HG03558 (cell line): Measurements from ENCODE around the gene CDH23.

Experiments used
- ATAC-seq: cut with Tn5 transposase; IDR thresholded peaks from one replicate; pipeline ENCODE4 v1.9.1; 2021; ENCODE audit warnings: moderate number of reproducible peaks; ENCODE audit not compliant: unreplicated experiment; ENCODE audit errors: extremely low read depth

The CDH23 gene

DNA sequence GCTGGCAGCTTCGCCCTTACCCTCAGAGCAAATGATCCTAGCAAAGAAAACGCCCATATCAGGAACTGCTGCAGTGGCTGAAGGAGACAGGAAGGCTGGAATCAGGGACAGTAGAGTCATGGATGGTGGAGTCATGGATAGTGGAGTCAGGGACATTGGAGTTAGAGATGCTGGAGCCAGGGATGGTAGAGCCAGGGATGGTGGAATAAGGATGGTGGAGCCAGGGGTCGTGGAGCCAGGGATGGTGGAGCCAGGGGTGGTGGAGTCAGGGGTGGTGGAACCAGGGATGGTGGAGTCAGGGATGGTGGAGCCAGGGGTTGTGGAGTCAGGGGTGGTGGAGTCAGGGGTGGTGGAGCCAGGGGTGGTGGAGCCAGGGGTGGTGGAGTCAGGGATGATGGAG, 291.5 kb downstream of the CDH23 start:
- no peak for ATAC-seq

- ATAC-seq, result no peak
Observed at GRCh38 chr10:71690094-71690720, 293.5 kb downstream of the CDH23 start.

DNA sequence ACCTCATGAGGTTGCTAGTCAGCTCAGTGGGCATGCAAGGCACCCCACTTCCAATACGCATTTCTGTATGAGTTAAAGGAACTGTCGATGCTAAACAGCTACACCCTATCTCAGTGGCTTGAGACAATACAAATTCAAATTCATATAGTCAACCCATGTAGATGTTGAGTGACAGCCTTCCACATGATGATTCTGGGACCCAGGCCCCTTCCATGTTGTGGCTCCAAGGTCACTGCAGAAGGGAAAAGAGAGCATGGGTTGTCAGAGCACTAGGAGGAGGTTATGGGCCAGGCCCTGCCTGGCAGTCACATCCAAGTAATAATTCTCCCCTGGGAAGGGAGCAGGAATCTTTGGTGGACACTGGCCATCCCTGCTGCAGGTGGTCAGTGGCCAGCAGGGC, 294.7 kb downstream of the CDH23 start:
- no peak for ATAC-seq

GRCh38 chr10:71692598-71693306, 296.0 kb downstream of the CDH23 start:
- ATAC-seq, result no peak

- no peak for ATAC-seq
Observed at GRCh38 chr10:71693377-71693776, 296.7 kb downstream of the CDH23 start.

- no peak for ATAC-seq
Observed at GRCh38 chr10:71694039-71694501, 297.4 kb downstream of the CDH23 start.

DNA sequence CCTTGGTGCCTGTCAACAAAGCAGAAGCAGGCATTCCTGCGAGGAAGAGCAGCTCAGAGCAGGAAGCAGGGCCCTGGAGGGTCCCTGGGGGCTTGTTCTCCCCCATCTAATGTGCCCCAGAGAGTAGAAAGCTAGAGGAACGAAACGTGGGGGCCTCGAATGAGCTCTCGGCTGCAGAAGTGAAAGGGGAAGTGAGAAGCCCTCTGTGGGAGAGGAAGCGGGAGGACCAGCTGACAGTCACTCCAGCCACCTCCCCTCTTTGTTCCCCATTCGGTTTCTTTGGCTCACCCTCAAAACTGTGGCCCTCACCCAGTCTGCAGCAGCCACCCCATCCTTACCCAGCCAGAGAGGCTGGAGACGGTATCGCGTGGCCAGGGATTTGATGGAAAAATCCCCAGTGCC, 297.8 kb downstream of the CDH23 start:
- ATAC-seq, result peak; percentile 61

GRCh38 chr10:71695502-71696476, 299.1 kb downstream of the CDH23 start:
- no peak for ATAC-seq

- no peak for ATAC-seq
Observed at GRCh38 chr10:71696628-71697326, 300.1 kb downstream of the CDH23 start.

GRCh38 chr10:71697938-71698709, 301.4 kb downstream of the CDH23 start:
- no peak for ATAC-seq

GRCh38 chr10:71698737-71699136, 302.0 kb downstream of the CDH23 start:
- ATAC-seq, result no peak

DNA sequence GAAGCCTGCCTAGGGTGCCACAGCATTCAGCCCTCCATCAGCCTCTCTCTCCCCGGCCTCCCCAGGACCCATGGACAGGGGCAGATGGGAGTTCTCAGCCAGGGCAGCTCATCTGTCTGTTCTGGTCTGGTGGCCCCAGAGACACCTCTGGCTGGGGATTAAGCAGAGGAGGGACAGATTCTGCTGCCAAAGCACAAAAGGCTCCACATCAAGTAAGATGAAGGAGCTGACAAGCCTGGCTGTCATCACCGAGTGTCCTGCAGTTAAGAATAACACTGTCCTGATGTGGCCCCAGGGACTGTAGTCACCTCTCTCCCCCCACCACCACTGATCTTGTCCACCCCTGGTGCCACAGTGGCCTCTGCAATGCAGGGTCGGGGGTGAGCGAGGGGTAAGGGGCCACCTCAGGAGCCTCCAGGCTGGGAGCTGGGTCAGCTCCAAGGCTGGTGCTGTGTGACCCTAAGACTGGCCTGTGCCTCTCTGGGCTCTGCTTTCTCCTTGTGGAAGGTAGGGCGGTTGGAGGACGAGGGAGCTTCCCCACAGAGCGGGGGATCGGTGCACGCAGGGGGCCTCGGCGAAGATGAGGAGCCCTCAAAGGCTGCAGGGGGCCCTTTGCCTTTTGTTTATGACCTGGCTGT, 304.1 kb downstream of the CDH23 start:
- ATAC-seq, result no peak

- ATAC-seq, result no peak
Observed at GRCh38 chr10:71701496-71702132, 304.9 kb downstream of the CDH23 start.

GRCh38 chr10:71703577-71703976, 306.9 kb downstream of the CDH23 start:
- no peak for ATAC-seq

GRCh38 chr10:71704816-71705215, 308.1 kb downstream of the CDH23 start:
- ATAC-seq, result no peak

DNA sequence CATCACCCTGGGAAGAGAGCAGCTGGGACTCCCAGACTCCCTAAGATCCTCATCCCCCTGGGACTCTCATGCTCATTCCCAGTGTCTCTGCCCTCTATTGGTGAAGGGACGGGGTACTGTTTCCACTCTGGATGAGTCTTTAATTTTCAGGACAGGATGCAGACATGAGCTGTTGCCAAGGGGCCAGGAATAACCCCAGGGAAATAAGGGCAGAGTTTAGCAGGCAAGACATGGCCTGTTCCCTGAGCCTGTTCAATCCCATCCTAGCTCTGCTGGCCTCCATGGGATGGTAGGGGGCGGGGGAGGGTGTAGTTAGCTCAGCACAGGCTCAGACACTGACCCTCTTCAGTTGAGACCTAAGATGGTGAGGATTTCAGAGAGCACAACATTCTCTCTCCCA, 308.9 kb downstream of the CDH23 start:
- no peak for ATAC-seq

DNA sequence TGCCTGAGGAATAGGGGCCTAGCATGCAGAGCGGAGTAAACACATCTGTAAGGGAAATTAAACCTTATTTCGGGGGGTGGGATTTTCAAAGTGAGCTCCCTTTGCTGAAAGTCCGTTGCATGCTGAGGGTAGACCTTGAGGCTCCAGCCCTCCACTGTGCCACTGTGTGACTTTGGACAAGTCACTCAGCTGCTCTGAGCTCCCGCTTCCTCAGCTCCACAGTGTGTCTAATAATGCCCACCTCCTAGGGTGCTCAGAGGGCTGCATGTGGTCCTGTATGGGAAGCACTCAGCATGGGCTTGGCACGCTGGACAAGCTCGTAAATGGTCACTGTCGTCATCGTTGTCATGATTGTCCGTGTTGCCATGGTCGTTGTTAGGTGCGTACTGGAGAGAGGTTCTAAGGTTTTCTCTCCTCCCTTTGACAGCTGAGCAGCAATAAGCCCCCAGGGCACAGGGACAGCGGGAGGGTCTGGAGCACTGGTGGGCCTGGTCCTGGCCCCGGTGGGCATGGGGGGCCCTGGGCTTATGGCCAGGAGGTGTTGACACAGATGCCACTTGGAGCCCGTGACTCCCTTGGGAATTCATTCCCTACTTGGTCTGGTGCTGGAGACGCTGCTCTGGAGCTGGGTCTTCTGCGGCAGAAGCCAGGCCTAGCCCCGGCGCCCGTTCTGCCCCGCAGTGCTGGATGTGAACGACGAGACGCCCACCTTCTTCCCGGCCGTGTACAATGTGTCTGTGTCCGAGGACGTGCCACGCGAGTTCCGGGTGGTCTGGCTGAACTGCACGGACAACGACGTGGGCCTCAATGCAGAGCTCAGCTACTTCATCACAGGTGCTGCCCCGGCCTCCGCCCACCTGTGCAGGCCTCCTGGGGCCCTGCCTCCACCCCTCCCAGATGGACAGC, 309.7 kb downstream of the CDH23 start:
- no peak for ATAC-seq
